GM19455 (cell line): ENCODE data around the gene RHEX.
"Not testable (repeated sequence)": the region's sequence is repeated elsewhere in the genome, so short reads cannot be mapped to it uniquely, and the experiment has no call there.

ENCODE experiments used
- ATAC-seq: cut with Tn5 transposase; IDR thresholded peaks from one replicate; pipeline ENCODE4 v1.9.1; 2021; ENCODE audit not compliant: unreplicated experiment

RHEX gene

DNA sequence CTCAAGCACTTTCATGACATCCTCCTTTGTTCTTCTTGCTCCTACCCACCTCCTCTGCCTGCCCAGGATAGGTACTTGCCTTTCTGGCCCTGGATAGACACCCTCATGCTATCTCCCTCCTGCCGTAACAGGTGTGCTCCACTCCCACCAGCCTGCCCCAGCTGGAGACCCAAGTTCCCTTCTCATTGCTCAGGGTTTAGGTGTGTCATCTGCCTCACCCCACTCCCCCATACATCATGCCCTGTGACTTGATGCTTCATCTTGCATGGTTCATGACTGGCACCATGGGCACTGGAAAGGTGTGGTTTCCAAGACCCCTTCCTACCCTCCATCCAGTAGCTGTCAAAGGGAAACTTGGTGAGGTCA lies 5.9 kb downstream of the RHEX start:
- no peak for ATAC-seq

DNA sequence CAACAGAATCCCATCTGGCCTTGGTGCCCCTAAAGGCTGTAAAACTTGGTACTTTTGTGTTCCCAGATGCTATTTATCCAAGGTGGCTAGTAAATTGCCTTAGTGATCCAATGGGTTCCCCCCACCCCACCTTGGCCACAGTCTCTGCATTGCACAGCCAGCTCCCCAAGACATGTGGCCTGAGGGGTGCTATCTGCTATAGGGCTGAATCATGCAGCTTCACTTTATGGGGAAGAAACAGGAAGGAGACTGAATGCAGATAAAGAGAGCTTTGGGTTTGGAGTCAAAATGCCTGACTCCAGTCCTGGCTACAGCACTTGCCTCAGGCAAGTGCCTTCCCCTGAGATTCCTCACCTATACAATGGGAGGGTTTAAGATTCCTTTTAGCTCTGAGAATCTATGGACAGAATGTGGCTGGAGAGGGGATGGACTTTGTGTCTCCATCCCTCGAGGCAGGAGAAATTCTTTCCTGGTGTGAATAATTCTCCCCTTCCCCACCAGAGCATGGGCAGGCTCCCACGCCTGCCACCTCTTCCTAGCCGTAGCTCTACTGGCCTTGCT lies 6.5 kb downstream of the RHEX start:
- no peak for ATAC-seq

DNA sequence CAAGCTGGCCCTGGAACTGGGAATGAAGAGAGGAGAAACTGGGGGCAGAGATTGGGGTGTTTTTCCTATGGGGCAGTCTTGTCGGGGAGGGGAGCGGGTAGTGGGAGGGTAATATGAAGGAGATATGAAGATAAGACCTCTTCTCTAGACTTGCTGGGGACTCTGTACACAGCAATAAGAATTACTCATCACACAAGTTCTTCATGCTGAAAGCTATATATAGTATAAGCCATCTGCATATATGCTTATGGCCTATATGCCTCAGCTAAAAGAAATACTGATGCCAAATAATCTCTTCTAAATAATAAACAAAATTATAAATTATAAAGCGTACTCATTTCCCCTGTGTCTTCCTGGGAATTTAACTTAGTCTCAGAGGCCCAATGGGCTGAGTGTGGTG lies 7.9 kb downstream of the RHEX start:
- ATAC-seq, result no peak

DNA sequence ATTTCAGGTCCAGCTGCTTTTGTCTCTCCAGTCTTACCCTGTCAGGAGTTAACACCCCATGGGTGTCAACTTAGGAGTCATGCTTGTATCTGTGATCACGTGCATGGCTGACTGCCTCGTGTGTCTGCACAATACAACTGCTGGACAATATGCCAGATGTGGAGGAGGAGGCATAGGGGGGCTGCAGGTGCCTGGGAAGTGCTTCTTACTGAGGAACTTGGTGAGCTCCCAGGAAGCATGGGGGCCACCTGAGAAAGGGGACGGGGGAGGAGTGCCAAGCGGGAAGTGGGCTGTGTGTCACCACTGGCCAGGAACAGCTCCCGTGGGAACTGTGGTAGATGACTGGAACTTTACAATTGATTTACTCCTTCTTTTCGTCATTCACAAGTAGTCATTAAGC lies 9.5 kb downstream of the RHEX start:
- ATAC-seq, result no peak

DNA sequence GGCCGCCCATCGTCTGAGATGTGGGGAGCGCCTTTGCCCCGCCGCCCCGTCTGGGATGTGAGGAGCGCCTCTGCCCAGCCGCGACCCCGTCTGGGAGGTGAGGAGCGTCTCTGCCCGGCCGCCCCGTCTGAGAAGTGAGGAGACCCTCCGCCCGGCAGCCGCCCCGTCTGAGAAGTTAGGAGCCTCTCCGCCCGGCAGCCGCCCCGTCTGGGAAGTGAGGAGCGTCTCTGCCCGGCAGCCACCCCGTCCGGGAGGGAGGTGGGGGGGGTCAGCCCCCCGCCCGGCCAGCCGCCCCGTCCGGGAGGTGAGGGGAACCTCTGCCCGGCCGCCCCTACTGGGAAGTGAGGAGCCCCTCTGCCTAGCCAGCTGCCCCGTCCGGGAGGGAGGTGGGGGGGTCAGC lies 11.0 kb downstream of the RHEX start:
- not testable (repeated sequence) for ATAC-seq

DNA sequence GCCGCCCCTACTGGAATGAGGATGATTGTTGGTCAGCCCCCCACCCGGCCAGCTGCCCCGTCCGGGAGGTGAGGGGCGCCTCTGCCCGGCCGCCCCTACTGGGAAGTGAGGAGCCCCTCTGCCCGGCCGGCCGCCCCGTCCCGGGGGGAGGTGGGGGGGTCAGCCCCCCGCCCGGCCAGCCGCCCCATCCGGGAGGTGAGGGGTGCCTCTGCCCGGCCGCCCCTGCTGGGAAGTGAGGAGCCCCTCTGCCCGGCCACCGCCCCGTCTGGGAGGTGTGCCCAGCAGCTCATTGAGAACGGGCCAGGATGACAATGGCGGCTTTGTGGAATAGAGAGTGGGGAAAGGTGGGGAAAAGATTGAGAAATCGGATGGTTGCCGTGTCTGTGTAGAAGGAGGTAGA lies 11.5 kb downstream of the RHEX start:
- ATAC-seq, result not testable (repeated sequence)

DNA sequence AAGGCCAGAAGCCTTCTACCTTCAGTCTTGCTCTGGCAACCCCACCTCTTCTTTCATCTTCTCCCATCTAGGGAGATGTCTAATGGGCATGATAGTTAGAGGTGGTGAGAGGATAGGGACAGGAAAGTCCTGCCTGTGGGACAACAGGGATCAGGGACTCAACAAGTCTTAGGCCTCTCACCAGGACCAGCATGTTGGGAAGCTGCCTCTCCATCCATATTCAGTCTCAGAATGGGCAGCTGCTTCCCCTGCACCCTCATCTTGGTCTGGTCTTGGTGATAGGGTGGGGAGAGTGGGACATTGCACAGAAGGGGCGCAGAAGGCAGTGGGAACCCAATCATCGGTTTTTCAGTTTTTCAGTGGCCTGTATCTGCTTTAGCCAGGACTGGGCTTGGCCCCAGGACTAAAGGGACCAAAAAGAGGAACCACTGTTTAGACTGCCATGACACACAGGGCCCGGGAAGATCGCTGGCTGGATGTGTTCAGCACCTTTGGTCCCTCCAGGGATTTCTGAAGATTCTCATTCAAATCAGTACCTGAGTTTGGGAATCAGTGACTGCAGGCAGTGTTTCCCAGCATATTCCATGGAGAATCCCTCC lies 12.7 kb downstream of the RHEX start:
- ATAC-seq, result no peak

DNA sequence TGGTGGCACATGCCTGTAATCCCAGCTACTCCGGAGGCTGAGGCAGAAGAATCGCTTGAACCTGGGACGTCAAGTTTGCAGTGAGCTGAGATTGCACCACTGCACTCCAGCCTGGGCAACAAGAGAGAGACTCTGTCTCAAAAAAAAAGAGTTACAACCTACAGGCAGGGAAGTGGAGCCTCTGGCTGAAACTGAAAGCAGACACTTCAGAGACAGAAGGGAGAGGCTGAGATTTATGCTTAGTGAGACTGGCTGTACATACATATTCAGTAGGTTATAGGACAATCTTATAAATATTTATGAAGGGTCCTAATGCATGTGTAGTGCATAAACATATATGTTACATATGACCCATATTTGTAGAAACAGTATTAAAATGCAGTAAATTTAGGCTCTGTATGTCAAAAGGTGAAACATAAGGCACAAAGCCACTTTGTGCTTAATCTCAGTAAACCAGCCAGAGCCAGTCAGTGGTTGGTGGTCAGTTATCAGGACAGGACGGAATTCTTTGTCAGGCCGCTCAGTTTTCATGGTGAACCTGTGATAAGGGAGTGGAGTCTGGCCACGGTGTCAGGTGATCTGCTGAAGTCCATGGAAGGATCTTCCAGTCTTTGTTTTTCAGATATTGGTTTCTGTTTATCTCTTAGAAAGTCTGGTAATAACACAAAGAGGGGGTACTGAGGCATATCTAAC lies 13.7 kb downstream of the RHEX start:
- ATAC-seq, result no peak

DNA sequence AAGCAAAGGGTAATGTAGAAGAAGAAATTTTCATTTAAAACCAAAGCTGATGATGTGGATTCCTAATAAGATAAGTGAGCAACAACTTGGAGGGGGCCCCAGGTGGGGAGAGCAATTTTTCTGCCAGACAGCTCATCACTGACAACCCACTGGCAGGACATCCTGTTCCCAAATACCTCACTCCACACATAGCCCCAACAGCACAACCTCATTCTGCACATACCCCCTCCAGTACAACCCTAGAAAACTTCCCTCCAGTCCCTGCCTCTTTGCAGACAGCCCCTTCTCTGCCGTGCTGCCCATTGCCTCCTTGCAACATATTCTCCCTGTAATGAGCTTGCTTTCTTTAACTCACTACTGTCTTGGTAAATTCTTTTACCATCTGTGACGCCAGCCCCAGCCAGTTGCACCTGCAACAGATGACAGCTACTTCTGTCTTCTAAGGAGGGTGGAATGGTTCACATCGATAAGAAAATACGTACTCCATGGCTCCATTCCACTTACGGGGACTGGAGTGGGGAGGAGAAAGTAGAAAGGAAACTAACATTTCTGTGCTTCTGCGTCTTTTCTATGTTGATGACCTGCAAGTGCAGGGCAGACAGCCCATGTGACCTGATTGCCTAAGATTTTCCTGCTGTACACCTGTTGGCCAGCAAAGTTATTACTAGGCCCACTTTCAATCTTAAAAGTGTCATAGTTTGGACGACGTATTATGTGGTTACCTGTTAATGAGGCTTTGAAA lies 14.7 kb downstream of the RHEX start:
- no peak for ATAC-seq

DNA sequence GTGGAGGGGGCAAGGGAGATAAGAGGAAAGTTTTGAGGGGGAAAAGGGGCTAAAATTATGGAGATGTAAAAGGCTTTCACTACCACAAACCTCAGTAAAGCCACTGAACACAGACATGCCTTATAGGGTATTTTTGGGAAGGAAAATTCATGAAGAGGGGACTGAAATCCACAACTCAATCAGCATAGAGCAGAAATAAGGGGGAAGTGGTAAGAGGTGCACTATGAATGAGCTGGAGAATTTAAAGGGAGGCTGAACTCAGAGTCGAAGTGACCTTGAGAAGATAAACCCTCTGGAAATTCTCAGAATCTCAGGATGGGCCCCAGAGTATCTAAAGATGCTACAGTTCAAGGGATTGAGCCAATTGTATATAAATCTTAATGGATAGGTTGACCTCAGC lies 15.3 kb downstream of the RHEX start:
- ATAC-seq, result no peak

DNA sequence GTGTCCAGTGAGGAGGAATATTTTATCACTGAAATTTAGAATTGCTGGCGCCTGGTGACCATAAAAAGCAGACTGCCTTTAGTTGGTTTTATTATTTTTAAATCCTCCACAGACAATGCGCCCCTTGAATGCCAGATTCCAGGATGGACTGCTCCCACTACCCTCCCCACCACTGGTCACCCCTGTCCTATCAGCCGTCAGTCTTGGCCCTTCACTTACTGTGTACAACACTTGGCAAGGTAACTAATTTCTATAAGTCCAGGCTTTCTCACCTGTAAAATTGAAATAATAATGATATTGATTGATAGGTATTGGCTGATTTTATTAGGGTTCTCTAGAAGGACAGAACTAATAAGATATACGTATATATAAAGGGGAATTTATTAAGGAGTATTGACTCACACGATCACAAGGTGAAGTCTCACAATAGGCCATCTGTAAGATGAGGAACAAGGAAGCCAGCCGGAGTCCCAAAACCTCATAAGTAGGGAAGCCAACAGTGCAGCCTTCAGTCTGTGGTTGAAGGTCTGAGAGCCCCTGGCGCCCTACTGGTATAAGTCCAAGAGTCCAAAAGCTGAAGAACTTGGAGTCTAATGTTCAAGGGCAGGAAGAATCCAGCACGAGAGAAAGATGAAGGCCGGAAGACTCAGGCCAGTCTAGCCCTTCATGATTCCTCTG lies 17.8 kb downstream of the RHEX start:
- no peak for ATAC-seq

DNA sequence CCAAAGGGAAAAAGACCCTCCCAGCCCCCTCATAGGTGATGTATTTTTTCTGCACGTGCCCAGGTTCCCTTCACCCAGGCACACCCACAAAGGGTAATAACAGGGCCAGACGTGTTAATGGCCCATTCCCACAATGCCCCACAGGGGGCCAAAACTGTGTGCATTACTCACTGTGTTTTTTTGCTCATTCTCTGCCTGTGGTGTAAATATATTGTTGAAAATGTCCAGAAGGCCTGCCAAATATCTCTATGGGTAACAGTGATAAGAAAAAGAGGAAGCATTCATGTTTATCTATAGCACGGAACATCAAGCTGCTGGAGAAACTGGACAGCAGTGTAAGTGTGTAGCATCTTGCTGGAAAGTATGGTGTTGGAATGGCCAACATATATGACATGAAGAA lies 21.9 kb downstream of the RHEX start:
- no peak for ATAC-seq

DNA sequence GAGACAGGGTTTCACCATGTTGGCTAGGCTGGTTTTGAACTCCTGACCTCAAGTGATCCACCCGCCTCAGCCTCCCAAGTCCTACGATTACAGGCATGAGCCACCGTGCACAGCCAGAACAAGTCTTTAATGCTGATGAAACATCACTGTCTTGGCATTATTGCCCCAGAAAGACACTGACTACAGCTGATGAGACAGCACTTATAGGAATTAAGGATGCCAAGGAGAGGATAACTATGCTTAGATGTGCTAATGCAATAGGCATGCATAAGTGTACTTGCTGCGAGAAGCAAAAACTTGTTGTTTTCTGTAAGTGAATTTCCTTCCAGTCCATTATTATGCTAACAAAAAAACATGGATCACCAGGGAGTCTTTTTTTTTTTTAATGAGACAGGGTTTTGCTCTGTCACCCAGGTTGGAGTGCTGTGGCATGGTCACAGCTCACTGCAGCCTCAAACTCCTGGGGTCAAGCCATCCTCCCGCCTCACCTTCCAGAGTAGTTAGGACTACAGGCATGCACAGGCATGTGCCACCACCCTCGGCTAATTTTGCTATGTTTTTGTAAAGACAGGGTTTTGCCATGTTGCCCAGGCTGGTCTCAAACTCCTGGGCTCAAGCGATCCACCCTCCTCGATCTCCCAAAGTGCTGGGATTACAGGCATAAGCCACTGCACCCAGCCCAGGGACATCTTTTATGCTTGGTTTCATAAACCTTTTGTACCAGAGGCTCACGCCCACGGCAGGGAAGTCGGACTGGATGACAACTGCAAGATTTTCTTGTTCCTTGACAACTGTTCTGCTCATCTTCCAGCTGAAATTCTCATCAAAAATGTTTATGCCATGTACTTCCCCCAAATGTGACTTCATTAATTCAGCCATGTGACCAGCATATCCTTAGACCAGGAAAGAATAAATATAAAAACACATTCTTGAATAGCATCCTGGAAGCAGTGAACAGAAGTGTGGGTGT lies 23.1 kb downstream of the RHEX start:
- no peak for ATAC-seq

DNA sequence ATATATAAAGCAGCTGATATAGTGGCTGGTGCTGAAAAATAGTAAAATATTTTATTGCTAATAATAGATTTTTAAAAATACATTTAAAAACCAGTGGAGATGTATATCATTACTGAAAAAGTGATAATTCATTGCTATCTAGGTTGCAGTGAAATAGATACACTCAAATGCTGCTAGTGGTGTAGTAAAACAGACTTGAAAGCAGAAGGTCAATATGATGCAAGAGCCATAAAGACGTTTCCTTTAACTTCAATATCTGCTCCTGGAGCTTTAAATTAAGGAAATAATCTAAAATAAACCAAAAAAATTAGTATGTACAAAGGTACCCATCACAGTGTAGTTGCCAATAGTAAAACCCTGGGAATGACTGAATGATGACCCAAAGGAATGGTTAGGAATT lies 26.2 kb downstream of the RHEX start:
- ATAC-seq, result no peak

DNA sequence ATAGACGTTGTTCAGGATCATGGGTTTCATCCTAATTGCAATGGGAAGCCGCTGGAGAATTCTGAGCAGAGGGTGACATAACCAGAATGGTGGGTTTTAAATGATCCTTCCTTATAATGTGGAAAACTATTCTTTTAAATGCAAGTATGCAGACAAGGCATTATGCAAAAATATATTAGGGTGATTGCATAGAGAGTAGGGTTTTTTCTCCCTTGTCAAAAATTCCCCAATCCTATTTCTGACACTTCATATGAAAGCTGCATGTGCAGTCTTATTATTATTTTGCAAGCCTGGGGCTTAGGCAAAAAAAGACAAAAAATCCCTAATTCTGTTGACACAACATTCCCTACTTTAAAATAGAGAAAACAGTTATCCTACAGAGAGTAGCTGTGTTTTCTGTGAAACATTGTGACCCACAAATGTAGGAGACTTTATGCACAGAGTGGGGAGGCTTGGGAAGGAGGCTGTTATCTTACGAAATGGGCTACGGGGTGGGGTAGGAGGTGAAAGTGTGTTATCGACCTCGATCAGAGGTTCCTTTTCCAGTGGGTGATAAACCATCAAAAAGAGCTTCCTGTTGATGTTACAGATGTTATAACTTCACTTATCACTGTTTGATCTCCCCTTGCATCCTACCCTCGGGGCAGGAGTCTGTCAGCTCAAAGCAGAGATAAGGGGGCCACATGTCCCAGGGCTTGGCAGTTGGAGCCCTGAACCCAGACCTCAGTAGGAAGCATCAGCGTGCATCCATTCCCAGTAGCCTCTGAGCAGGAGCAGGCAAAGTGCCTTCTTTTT lies 27.2 kb downstream of the RHEX start:
- no peak for ATAC-seq

DNA sequence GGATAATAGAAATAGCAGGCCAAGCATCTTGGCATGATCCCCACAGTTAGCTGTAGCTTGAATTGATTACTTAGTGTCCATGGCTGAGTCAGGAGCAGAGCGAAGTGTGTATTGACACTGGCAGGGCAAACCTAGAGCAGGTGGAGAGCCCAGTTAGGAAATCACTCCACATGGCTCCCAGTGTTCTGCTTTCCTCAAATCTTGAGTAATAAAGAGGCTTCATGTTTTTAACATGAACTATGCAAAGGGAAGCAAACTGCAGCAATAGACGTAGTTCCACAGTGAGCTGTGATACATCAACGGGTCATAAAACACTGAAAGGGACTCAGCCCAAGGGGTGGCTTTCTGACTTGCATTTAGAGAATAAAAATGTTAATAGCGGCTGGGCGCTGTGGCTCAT lies 28.9 kb downstream of the RHEX start:
- no peak for ATAC-seq

DNA sequence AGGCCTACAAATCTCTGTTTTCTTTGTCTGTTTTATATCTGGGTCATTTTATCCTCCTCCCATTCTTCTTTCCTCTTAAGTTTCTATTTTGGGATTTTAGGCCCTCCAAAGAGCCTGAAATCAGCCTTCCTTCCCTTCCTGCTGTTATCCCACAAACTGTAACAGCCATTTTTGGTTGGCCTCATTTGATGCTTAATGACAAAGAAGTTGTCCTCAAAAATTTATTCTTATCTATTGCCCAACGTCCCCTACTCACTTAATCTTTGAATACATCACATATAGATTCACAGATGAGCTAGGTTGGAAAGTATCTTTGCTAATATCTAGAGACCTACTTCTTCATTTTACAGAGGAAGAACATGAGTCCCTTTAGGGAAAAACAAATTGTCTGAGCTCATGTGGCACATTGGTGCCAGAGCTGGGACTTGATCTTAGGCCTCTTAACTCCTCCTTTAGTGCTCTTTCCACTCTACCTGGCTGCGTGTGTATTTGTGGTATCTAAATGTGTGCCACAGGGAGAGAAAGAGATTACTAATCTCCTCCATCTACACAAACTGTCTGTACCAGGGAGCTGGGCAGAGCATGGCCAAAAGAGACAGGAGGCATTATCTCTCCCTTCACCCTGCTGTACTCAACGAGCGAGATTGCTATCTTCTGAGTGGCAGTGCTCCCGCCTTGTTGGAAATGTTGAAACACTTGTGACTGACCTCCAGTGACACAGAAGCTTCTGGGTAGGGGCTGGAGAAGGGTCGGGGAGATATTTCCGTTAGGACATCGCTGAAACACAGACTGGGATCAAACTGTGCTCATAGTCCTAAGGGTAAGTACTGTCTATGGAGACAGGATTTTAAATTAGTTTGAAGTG lies 30.1 kb downstream of the RHEX start:
- ATAC-seq, result no peak

DNA sequence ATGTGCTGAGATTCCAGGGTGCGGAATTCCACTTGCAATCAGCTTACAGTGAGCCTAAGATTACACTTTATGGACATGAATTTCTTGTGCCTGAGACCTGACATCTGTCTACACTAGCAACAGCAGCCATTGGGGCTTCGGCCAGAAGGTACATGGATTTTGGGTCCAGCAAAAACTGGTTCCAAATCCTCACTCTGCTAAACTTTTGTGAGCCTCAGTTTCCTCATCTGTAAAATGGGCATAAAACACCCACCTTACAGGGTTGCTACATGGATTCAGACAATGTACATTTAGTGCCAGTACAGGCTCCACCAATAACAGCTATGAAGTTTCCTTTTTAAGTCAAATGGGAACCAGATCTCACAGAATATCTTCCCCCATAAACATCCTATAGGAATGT lies 30.8 kb downstream of the RHEX start:
- no peak for ATAC-seq

DNA sequence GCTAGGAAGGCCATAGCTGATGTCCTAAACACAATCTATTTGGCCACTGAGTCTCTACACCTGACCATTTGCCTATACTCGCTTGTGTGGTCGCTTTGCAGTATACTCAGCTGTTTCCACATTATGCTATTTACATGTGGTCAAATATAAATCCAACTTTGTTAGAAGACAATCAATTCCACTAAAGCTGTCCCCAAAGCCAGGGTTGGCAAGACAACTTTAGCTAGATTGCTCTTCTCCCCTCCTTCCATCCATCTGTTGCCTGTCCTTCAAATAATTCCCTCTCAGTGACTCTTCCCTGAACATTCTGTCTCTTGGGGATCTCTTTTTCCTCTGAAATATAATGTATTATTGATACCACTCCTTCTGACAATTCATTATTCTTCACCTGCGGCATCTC lies 34.1 kb downstream of the RHEX start:
- ATAC-seq, result no peak
